K562 (cell line): ENCODE results near the gene GVQW3. TPM values are rescaled to one million over a fixed set of nuclear protein-coding genes. Genes with fewer than 3 reads are reported as not detected.
A peak's percentile ranks its signal among the peaks of the same experiment; 100 is the strongest.

ENCODE experiments used
- AFF4 ChIP-seq: sonication (generic); formaldehyde crosslinking; IDR thresholded peaks from 2 replicates; pipeline ENCODE4 v1.8.0; 2023; ENCODE audit warnings: mild to moderate bottlenecking, missing genetic modification reagents
- ARID2 ChIP-seq: fragments of 450-650 bp; IDR thresholded peaks from 2 replicates; pipeline ENCODE4 v1.6.1; 2017; ENCODE audit warnings: antibody characterized with exemption, mild to moderate bottlenecking
- CAMTA2 ChIP-seq: fragments of 250-450 bp; sonication (Bioruptor Pico); conservative IDR thresholded peaks from 2 replicates; pipeline ENCODE4 v1.5.1; 2022
- CHD4 ChIP-seq: fragments of 200-600 bp; sonication (generic); IDR thresholded peaks from 3 replicates; pipeline ENCODE4 v1.6.1; 2012; ENCODE audit warnings: low read depth, mild to moderate bottlenecking, mixed read lengths, low read length, inconsistent platforms; ENCODE audit not compliant: insufficient read depth, insufficient replicate concordance, poor library complexity, severe bottlenecking
- E2F8 ChIP-seq: fragments of 450-650 bp; IDR thresholded peaks from 2 replicates; pipeline ENCODE4 v1.7.1; 2018; ENCODE audit warnings: mild to moderate bottlenecking, low read depth; ENCODE audit not compliant: partially characterized antibody
- EP400 ChIP-seq: fragments of 450-650 bp; IDR thresholded peaks from 2 replicates; pipeline ENCODE4 v1.6.1; 2017; ENCODE audit warnings: antibody characterized with exemption, mild to moderate bottlenecking, moderate library complexity
- FOXA3 ChIP-seq, 2 experiments: fragments of 450-650 bp in 1 of 2; sonication (generic) in 1 of 2; formaldehyde crosslinking; IDR thresholded peaks in 1 of 2; conservative IDR thresholded peaks in 1 of 2; 2 replicates each; pipeline versions ENCODE4 v1.4.0 to v1.8.0; 2020 to 2022; ENCODE audit warnings: mild to moderate bottlenecking in 2 of 2, missing genetic modification reagents in 1 of 2
- FOXK2 ChIP-seq, 2 experiments: fragments of 450-650 bp; IDR thresholded peaks in 1 of 2; conservative IDR thresholded peaks in 1 of 2; 2 replicates each; pipeline ENCODE4 v1.6.1; 2016; ENCODE audit warnings: low read depth in 2 of 2, mild to moderate bottlenecking in 1 of 2
- FOXP4 ChIP-seq: sonication (generic); formaldehyde crosslinking; IDR thresholded peaks from 2 replicates; pipeline ENCODE4 v1.8.0; 2022; ENCODE audit warnings: mild to moderate bottlenecking, missing genetic modification reagents, borderline replicate concordance
- GATA2 ChIP-seq: sonication (generic); formaldehyde crosslinking; IDR thresholded peaks from 2 replicates; pipeline ENCODE4 v1.4.0; 2020; ENCODE audit warnings: mild to moderate bottlenecking, missing genetic modification reagents
- IFI16 ChIP-seq: fragments of 250-450 bp; sonication (Bioruptor Pico); IDR thresholded peaks from 2 replicates; pipeline ENCODE4 v2.1.2; 2022; ENCODE audit warnings: mild to moderate bottlenecking, inconsistent platforms
- MEF2A ChIP-seq: IDR thresholded peaks from 2 replicates; pipeline ENCODE4 v1.6.1; 2011; ENCODE audit warnings: low read depth, mild to moderate bottlenecking, low read length, moderate library complexity; ENCODE audit not compliant: control insufficient read depth
- NR0B1 ChIP-seq: fragments of 450-650 bp; IDR thresholded peaks from one replicate; pipeline ENCODE4 v1.6.1; 2018; ENCODE audit warnings: mild to moderate bottlenecking, moderate library complexity; ENCODE audit not compliant: partially characterized antibody
- SAFB ChIP-seq: fragments of 200-400 bp; formaldehyde crosslinking; IDR thresholded peaks from 2 replicates; pipeline ENCODE4 v1.6.1; 2017; ENCODE audit warnings: low read depth, low read length, borderline replicate concordance
- ZNF511 ChIP-seq: sonication (generic); formaldehyde crosslinking; IDR thresholded peaks from 2 replicates; pipeline ENCODE4 v1.8.0; 2022; ENCODE audit warnings: mild to moderate bottlenecking, missing genetic modification reagents
- ZNF766 ChIP-seq: fragments of 200-800 bp; sonication (Bioruptor generic); conservative IDR thresholded peaks from 2 replicates; pipeline ENCODE4 v1.6.1; 2016; ENCODE audit warnings: missing genetic modification characterization, missing compliant biosample characterization
- polyA plus RNA-seq, 8 experiments: library from polyadenylated mRNA; depleted of rRNA in 4 of 8; stranded (reverse) in 5 of 8; unstranded in 3 of 8; fragments of >200 nt; fragmentation: Nextera tagmentation in 2 of 8; fragmentation: Illumina TruSeq in 1 of 8; extraction: Ambion mirVana in 2 of 8; extraction: Trizol in 1 of 8; gene quantifications; 2 replicates each; pipeline versions ENCODE4 v1.2.1 to v1.2.3, GENCODE V29; 2011 to 2014; ENCODE audit warnings: inconsistent platforms in 1 of 8, missing spikeins in 1 of 8
- total RNA-seq, 7 experiments: library from RNA; depleted of rRNA in 6 of 7; stranded (reverse); fragments of >200 nt in 6 of 7; fragmentation: Illumina TruSeq in 2 of 7; extraction: Trizol in 2 of 7; gene quantifications; 2 replicates each; pipeline versions ENCODE4 v1.2.1 to v1.2.3, GENCODE V29; 2011 to 2021; ENCODE audit warnings: low replicate concordance in 1 of 7

The GVQW3 gene
- total and polyA plus RNA-seq, 9 of the 15 experiments (the other 6 are each of a cell fraction or from before 2014, with no cell fraction given) = 0.66 to 5.7 (median 2.1) TPM

GRCh38 chr11:76365038-76365679 lies 16.0 kb upstream of the GVQW3 start (continued):
- TF ChIP-seq FOXP4 (CRISPR knock-in tag) = no peak
- TF ChIP-seq FOXA3 (CRISPR knock-in tag; conservative IDR thresholded peaks at IDR 0.05 in 1 of 2, IDR thresholded peaks at IDR 0.05 in 1 of 2) = no peak
- no peak for TF ChIP-seq SAFB
- no peak for TF ChIP-seq IFI16 (CRISPR knock-in tag)
- no peak for TF ChIP-seq EP400
- no peak for TF ChIP-seq MEF2A
- 0 out of 2 replicates have a peak, but pooled peaks have one; percentile 52 for TF ChIP-seq GATA2
- TF ChIP-seq ARID2 = no peak
- no peak for TF ChIP-seq ZNF766 (CRISPR knock-in tag)
- no peak for TF ChIP-seq CHD4
- TF ChIP-seq FOXK2 (conservative IDR thresholded peaks at IDR 0.05 in 1 of 2, IDR thresholded peaks at IDR 0.05 in 1 of 2; ENCODE audit: low read depth in 2 of 2) = no peak
- TF ChIP-seq ZNF511 = no peak
- no peak for TF ChIP-seq NR0B1
- TF ChIP-seq AFF4 (CRISPR knock-in tag) = no peak
- TF ChIP-seq E2F8 = no peak
- TF ChIP-seq CAMTA2 (CRISPR knock-in tag) = no peak
